Fibroblast of mammary gland (primary cell): ENCODE results near the gene BACE2.

Source experiments
- DNase-seq: peaks from one replicate; pipeline ENCODE4 v3.0.0-alpha.2; 2010; ENCODE audit warnings: low read depth
- H3K4me3 ChIP-seq: 2 replicates; pipeline ENCODE4 v1.5.1; 2011; ENCODE audit warnings: low read depth, mild to moderate bottlenecking, low read length, moderate library complexity; ENCODE audit not compliant: control insufficient read depth
- TF ChIP-seq, protein P1 (sequence below): conservative IDR thresholded peaks from 2 replicates; pipeline ENCODE4 v1.5.1; 2011; ENCODE audit warnings: low read depth, low read length, inconsistent platforms; ENCODE audit not compliant: control insufficient read depth, insufficient read depth

BACE2 gene

GRCh38 chr21:41199123-41199522, 31.2 kb downstream of the BACE2 start:
- DNase-seq = no peak
- no peak overlapping the region for H3K4me3 ChIP-seq
- TF ChIP-seq, protein P1, sequence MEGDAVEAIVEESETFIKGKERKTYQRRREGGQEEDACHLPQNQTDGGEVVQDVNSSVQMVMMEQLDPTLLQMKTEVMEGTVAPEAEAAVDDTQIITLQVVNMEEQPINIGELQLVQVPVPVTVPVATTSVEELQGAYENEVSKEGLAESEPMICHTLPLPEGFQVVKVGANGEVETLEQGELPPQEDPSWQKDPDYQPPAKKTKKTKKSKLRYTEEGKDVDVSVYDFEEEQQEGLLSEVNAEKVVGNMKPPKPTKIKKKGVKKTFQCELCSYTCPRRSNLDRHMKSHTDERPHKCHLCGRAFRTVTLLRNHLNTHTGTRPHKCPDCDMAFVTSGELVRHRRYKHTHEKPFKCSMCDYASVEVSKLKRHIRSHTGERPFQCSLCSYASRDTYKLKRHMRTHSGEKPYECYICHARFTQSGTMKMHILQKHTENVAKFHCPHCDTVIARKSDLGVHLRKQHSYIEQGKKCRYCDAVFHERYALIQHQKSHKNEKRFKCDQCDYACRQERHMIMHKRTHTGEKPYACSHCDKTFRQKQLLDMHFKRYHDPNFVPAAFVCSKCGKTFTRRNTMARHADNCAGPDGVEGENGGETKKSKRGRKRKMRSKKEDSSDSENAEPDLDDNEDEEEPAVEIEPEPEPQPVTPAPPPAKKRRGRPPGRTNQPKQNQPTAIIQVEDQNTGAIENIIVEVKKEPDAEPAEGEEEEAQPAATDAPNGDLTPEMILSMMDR = no peak

- no peak overlapping the region for H3K4me3 ChIP-seq
- TF ChIP-seq, protein P1 = no peak
- DNase-seq = no peak
These were observed 31.6 kb downstream of the BACE2 start for GRCh38 chr21:41199588-41199987.

GRCh38 chr21:41201385-41201784, 33.4 kb downstream of the BACE2 start:
- no peak overlapping the region for H3K4me3 ChIP-seq
- TF ChIP-seq, protein P1 = no peak
- no peak for DNase-seq

- TF ChIP-seq, protein P1 = no peak
These were observed 36.8 kb downstream of the BACE2 start for GRCh38 chr21:41204736-41205135.

DNA sequence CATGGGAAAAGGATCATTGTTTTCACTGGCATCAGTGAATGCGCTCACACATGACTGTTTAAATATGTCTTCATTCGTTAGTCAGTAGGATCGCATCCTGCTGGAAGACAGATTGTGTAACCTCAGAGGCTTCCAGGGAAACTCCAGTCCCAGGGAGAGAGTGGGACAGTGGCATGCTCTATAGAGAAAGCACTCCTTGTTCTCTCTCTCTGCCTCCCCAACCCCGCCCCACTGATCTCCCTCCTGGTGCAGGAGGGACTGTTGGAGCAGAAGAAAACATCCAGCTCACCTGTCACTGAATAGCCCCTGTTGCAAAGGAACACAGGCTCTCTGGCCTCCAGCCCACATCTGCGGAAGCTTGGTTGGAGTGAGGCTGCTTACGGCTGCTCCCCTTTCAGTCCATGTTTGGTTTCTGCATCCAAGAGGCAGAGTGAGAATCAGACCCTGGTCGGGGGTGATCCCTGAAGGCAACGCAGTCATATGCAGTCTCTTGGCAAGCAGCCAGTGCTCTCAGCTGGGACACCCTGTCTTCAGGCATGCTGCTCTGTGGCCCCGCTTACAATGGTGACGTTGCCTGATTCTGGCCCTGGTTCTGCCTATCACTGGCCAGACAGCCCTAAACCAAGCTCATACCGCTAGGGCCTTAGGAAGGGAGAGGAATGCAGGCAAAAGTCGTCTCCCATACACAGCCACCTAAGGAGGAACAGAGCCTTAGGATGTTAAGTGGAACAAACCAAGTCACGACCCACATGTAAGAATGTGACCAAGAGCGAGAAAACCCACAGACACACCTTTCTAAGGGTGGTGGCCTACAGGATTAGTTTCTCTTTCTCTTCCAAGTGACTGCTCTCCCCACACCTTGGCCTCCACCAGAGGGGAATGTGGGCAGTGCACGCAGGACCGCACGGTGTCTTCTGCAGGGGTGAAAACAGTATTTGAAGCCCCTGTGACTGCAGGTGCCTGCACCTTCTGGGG, 39.7 kb downstream of the BACE2 start:
- TF ChIP-seq, protein P1 = no peak
- H3K4me3 ChIP-seq = no peak overlapping the region
- DNase-seq = peak; percentile 89

More at GRCh38 chr21:41204736-41205135, 36.8 kb downstream of the BACE2 start:
- no peak for DNase-seq
- H3K4me3 ChIP-seq = no peak overlapping the region

DNA sequence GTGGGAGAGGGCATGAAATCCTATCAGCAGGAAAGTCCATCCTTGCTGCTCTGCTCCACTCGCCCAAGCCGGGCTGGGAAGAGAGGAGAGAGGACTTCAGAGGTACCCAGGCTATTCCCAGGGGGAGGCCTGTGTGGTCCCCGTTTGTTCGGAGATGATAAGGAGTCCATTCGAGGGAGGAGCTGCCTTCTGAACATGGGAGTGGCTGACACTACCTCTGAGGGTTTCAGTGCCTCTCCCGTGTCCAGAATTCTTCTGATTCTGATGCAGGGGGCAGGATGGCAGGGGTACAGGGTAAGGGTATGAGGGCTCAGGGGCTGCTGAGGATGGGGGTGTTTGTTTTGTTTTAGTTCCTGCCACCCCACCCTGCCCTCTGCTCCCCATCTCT, 40.4 kb downstream of the BACE2 start:
- no peak for DNase-seq
- H3K4me3 ChIP-seq = no peak overlapping the region
- TF ChIP-seq, protein P1 = no peak
